Measurements from ENCODE around the gene ARMC7. TPM values are rescaled to one million over a fixed set of nuclear protein-coding genes. Genes with fewer than 3 reads are reported as not detected.
A peak's percentile ranks its signal among the peaks of the same experiment; 100 is the strongest.

The ARMC7 gene
- total and polyA plus RNA-seq, 2 donors (not counting 1 experiment from before 2014, with no cell fraction given) = 10.4 to 15.9 TPM

DNA sequence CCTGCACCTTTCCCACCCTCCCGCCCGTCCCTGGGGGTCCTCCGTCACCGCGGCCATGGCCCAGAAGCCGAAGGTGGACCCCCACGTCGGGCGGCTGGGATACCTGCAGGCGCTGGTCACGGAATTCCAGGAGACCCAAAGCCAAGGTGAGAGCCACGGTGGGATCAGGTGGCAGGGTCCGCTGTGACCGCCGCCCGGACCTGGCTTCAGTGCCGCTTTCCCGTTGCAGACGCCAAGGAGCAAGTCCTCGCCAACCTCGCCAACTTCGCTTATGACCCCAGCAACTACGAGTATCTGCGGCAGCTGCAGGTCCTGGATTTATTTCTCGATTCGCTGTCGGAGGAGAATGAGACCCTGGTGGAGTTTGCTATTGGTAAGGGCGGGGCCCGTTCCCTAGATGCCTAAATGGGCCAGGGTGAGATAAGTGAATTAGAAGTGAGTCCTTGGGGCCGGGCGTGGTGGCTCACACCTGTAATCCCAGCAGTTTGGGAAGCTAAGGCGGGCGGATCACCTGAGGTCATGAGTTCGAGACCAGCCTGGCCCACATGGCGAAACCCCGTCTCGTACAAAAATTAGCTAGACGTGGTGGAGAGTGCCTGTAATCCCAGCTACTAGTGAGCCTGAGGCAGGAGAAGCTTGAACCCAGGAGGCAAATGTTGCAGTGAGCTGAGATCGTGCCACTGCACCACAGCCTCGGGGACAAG lies 617 bp downstream of the ARMC7 start:
- peaks cover 37% of the 10 kb centered on the region for H3K4me1 Mint-ChIP-seq
- no peak for ATAC-seq (ENCODE audit: low read depth)
- peak overlapping the region; percentile 83 for H3K27ac Mint-ChIP-seq
- peak overlapping the region; percentile 76 for H3K9ac ChIP-seq (ENCODE audit: low read length)
- peak; percentile 51 for DNase-seq
- ChIA-PET CTCF (interaction anchor here (0.6 to 11.4 kb wide), 14 partner anchors 9 to 302 kb away, joined by 3 to 373 read pairs (median 4); partner anchors contain the start of genes MIF4GD, NT5C and NUP85), POLR2A (interaction anchor here (0.6 to 2.8 kb wide), 7 partner anchors 21 to 411 kb away, joined by 3 to 11 read pairs (median 4); partner anchors contain the start of genes NT5C and NUP85)
- WGBS (ENCODE audit: insufficient coverage) = 23% methylated on average over 38 of the region's 40 CpGs
- H3K4me2 ChIP-seq (replicated peaks; ENCODE audit: low read depth, low read length, poor library complexity, severe bottlenecking) = peak overlapping the region; percentile 98
- H4K20me1 ChIP-seq (ENCODE audit: control insufficient read depth, insufficient read depth, low read length, poor library complexity, severe bottlenecking) = no peaks in the 10 kb centered on the region
- H2AFZ ChIP-seq (ENCODE audit: insufficient read depth, low read depth, low read length, poor library complexity, severe bottlenecking) = peak overlapping the region; percentile 93
- intact Hi-C loops (cut with micrococcal nuclease) = no loop called here
- peaks cover 33 to 37% of the 10 kb centered on the region in 2 donors for H3K4me1 ChIP-seq (ENCODE audit: control insufficient read depth in 2 of 2, insufficient read depth in 2 of 2, low read length in 2 of 2)
- peak overlapping the region; percentile 80 to 94 (median 84) for H3K4me3 ChIP-seq (ENCODE audit: control extremely low read depth in 1 of 5, extremely low read depth in 1 of 5, insufficient read depth in 1 of 5, low read depth in 2 of 5, low read length in 4 of 5)
- H3K27me3 ChIP-seq (replicated peaks in 1 of 4; ENCODE audit: control extremely low read depth in 1 of 4, control insufficient read depth in 3 of 4, insufficient read depth in 4 of 4, low read length in 3 of 4) = peaks cover 0 to 2% (median 0%) of the 10 kb centered on the region in 4 experiments
- H3K4me3 Mint-ChIP-seq = peak overlapping the region; percentile 90
- H3K36me3 ChIP-seq (replicated peaks in 1 of 2; ENCODE audit: control extremely low read depth in 1 of 2, control insufficient read depth in 1 of 2, extremely low read depth in 1 of 2, insufficient read depth in 2 of 2, low read length in 1 of 2) = no peaks in the 10 kb centered on the region
- TF ChIP-seq, protein P1, sequence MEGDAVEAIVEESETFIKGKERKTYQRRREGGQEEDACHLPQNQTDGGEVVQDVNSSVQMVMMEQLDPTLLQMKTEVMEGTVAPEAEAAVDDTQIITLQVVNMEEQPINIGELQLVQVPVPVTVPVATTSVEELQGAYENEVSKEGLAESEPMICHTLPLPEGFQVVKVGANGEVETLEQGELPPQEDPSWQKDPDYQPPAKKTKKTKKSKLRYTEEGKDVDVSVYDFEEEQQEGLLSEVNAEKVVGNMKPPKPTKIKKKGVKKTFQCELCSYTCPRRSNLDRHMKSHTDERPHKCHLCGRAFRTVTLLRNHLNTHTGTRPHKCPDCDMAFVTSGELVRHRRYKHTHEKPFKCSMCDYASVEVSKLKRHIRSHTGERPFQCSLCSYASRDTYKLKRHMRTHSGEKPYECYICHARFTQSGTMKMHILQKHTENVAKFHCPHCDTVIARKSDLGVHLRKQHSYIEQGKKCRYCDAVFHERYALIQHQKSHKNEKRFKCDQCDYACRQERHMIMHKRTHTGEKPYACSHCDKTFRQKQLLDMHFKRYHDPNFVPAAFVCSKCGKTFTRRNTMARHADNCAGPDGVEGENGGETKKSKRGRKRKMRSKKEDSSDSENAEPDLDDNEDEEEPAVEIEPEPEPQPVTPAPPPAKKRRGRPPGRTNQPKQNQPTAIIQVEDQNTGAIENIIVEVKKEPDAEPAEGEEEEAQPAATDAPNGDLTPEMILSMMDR (IDR thresholded peaks at IDR 0.05) = no peak
- no peak for TF ChIP-seq EZH2 (IDR thresholded peaks at IDR 0.05; ENCODE audit: borderline replicate concordance, insufficient read depth, low read depth, low read length, poor library complexity, severe bottlenecking)
- H3K9me3 Mint-ChIP-seq (ENCODE audit: insufficient read depth) = no peaks in the 10 kb centered on the region
- peaks cover 20% of the 10 kb centered on the region for H3K79me2 ChIP-seq (ENCODE audit: control insufficient read depth, insufficient read depth, low read length)
- no peaks in the 10 kb centered on the region for H3K9me3 ChIP-seq (ENCODE audit: control extremely low read depth in 1 of 3, control insufficient read depth in 2 of 3, insufficient read depth in 1 of 3, low read length in 2 of 3)
- no peaks in the 10 kb centered on the region for H3K27me3 Mint-ChIP-seq
- peak overlapping the region in 1 of 2 donors; percentile 56 for H3K27ac ChIP-seq (ENCODE audit: low read length in 2 of 2)

Measured in B cell (primary cell).